Retinal pigment epithelial cell (primary cell): ENCODE results near the gene STAT3.
"Not testable (repeated sequence)": the region's sequence is repeated elsewhere in the genome, so short reads cannot be mapped to it uniquely, and the experiment has no call there.

Experiments used
- DNase-seq: peaks from one replicate; pipeline ENCODE4 v3.0.0-alpha.2; 2010; ENCODE audit warnings: low read depth
- H3K4me3 ChIP-seq: 2 replicates; pipeline ENCODE4 v1.5.1; 2011; ENCODE audit warnings: mild to moderate bottlenecking, low read length, control low read depth, moderate library complexity
- CTCF ChIP-seq: conservative IDR thresholded peaks from 2 replicates; pipeline ENCODE4 v1.5.1; 2011; ENCODE audit warnings: low read depth, low read length, control low read depth, inconsistent platforms

The STAT3 gene

GRCh38 chr17:42423766-42424165, 35.5 kb upstream of the STAT3 start:
- no peak for TF ChIP-seq CTCF
- peak overlapping the region; percentile 92 for H3K4me3 ChIP-seq
- no peak for DNase-seq

GRCh38 chr17:42422958-42423712, 34.9 kb upstream of the STAT3 start, which contains the start of gene CAVIN1:
TSS of gene CAVIN1 (minus strand) at chr17:42423256. CDS start at chr17:42423097, 159 bp downstream.
- peak; percentile 82 for DNase-seq
- TF ChIP-seq CTCF = no peak
- H3K4me3 ChIP-seq = peak within 1 kb of the TSS; percentile 92

DNA sequence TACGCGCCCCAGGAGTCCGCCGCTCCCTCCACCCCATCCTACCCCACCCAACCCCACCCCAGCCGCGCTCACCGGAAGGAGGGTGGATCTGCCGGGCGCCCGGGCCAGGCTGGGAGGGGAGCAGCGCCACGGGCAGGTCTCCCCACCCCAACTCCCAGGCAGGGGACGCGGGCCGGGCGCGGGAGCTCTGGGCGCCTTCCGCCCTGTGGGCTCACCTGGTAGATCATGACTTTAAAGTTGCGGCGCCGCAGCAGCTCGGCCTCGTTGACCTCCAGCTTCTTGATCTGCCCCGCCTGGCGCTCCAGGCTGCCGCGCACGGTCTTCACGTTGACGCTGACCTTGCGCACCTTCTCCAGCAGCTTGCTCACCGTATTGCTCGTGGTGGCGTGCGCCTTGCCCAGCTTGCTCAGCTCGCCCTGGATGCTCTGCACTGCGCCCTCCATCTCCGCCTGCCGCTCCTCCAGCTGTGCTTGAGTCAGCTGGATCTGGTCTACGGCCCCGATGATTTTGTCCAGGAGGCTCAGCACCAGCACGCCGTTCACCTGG, 34.2 kb upstream of the STAT3 start:
- H3K4me3 ChIP-seq = peak overlapping the region; percentile 92
- DNase-seq = no peak
- no peak for TF ChIP-seq CTCF

DNA sequence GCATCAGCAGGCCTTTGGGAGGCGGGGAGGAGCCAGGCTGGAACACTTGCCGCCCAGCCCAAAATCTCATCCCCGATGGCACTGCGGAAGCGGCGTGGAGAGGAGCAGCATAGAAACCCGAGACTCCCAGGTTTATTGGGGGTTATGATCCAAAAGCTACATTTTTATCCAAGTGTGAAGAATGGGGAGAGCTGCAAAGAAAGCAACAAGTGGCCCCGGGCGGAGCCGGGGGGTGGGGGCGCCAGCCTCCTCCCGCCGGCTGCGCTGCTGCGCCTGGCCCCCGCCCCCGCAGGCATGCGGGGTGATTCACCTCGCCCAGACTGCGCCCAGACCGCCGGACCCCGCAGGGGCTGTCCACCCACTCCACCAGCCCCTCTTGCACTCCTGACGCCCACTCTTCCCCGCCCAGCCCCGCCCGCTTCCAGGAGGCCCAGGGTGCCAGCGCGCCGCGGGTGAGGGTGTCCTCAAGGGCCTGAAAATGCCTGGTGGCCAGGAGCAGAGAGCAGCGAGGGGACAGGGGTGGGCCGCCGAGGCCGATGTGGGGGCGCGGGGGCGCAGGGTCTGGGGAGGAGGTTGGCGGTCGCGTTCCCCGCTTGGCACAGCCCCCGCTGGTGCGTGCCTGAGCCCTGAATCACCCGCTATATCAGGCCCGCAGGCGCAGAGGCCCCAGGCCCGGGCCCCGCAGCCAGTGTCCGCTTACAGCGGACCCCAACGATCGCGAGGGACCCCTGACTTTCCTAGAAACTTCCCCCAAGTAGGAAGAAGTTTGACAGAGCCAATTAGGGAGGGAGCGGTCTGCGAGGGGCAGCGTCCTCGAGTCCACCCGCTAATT, 33.5 kb upstream of the STAT3 start:
- peak overlapping the region; percentile 92 for H3K4me3 ChIP-seq
- DNase-seq = peak; percentile 12

GRCh38 chr17:42421136-42421506, 32.9 kb upstream of the STAT3 start:
- peak overlapping the region; percentile 92 for H3K4me3 ChIP-seq
- no peak for DNase-seq
- no peak for TF ChIP-seq CTCF

More for the DNA sequence above, 33.5 kb upstream of the STAT3 start:
- TF ChIP-seq CTCF = no peak

- H3K4me3 ChIP-seq, DNase-seq: not testable (repeated sequence)
Measured at GRCh38 chr17:42417981-42418380, 29.7 kb upstream of the STAT3 start.

GRCh38 chr17:42414704-42415409, 26.6 kb upstream of the STAT3 start:
- TF ChIP-seq CTCF = no peak
- no peak overlapping the region for H3K4me3 ChIP-seq
- DNase-seq = no peak
